ENCODE results near the gene PSMB7.
A peak's percentile ranks its signal among the peaks of the same experiment; 100 is the strongest.

PSMB7 gene

GRCh38 chr9:124390794-124391658 is 24.2 kb downstream of the PSMB7 start:
- no peak for DNase-seq
- in situ Hi-C loops (cut with MboI; ENCODE audit: low pct_unique_long_range_greater_than_20kb, low sequenced_read_pairs), result no loop called here

GRCh38 chr9:124389146-124389939 is 25.9 kb downstream of the PSMB7 start:
- in situ Hi-C loops (cut with MboI; ENCODE audit: low pct_unique_long_range_greater_than_20kb, low sequenced_read_pairs), result no loop called here
- DNase-seq, result no peak

GRCh38 chr9:124388275-124389048 is 26.8 kb downstream of the PSMB7 start:
- in situ Hi-C loops (cut with MboI; ENCODE audit: low pct_unique_long_range_greater_than_20kb, low sequenced_read_pairs), result no loop called here

GRCh38 chr9:124386201-124386600 is 29.0 kb downstream of the PSMB7 start:
- no peak for DNase-seq
- in situ Hi-C loops (cut with MboI; ENCODE audit: low pct_unique_long_range_greater_than_20kb, low sequenced_read_pairs), result no loop called here

More at GRCh38 chr9:124388275-124389048, 26.8 kb downstream of the PSMB7 start:
- no peak for DNase-seq

- in situ Hi-C loops (cut with MboI; ENCODE audit: low pct_unique_long_range_greater_than_20kb, low sequenced_read_pairs), result no loop called here
- DNase-seq, result no peak
Measured at GRCh38 chr9:124385623-124386022, 29.6 kb downstream of the PSMB7 start.

GRCh38 chr9:124384846-124385245 is 30.4 kb downstream of the PSMB7 start:
- no peak for DNase-seq
- in situ Hi-C loops (cut with MboI; ENCODE audit: low pct_unique_long_range_greater_than_20kb, low sequenced_read_pairs), result no loop called here

GRCh38 chr9:124384210-124384609 is 31.0 kb downstream of the PSMB7 start:
- DNase-seq, result no peak
- in situ Hi-C loops (cut with MboI; ENCODE audit: low pct_unique_long_range_greater_than_20kb, low sequenced_read_pairs), result no loop called here

- no peak for DNase-seq
- in situ Hi-C loops (cut with MboI; ENCODE audit: low pct_unique_long_range_greater_than_20kb, low sequenced_read_pairs), result no loop called here
Measured at GRCh38 chr9:124381170-124381945, 33.9 kb downstream of the PSMB7 start.

GRCh38 chr9:124377551-124378406 is 37.5 kb downstream of the PSMB7 start:
- in situ Hi-C loops (cut with MboI; ENCODE audit: low pct_unique_long_range_greater_than_20kb, low sequenced_read_pairs), result no loop called here
- no peak for DNase-seq

- in situ Hi-C loops (cut with MboI; ENCODE audit: low pct_unique_long_range_greater_than_20kb, low sequenced_read_pairs), result no loop called here
- no peak for DNase-seq
Measured at GRCh38 chr9:124376329-124376728, 38.9 kb downstream of the PSMB7 start.

GRCh38 chr9:124375726-124376125 is 39.5 kb downstream of the PSMB7 start:
- in situ Hi-C loops (cut with MboI; ENCODE audit: low pct_unique_long_range_greater_than_20kb, low sequenced_read_pairs), result no loop called here
- no peak for DNase-seq

GRCh38 chr9:124373851-124374250 is 41.4 kb downstream of the PSMB7 start:
- in situ Hi-C loops (cut with MboI; ENCODE audit: low pct_unique_long_range_greater_than_20kb, low sequenced_read_pairs), result no loop called here
- no peak for DNase-seq

- in situ Hi-C loops (cut with MboI; ENCODE audit: low pct_unique_long_range_greater_than_20kb, low sequenced_read_pairs), result no loop called here
Measured at GRCh38 chr9:124373386-124373785, 41.9 kb downstream of the PSMB7 start.

GRCh38 chr9:124372038-124372437 is 43.2 kb downstream of the PSMB7 start:
- DNase-seq, result no peak
- in situ Hi-C loops (cut with MboI; ENCODE audit: low pct_unique_long_range_greater_than_20kb, low sequenced_read_pairs), result no loop called here

More at GRCh38 chr9:124373386-124373785, 41.9 kb downstream of the PSMB7 start:
- DNase-seq, result no peak

GRCh38 chr9:124370896-124371582 is 44.2 kb downstream of the PSMB7 start:
- DNase-seq, result peak; percentile 25
- in situ Hi-C loops (cut with MboI; ENCODE audit: low pct_unique_long_range_greater_than_20kb, low sequenced_read_pairs), result no loop called here

- in situ Hi-C loops (cut with MboI; ENCODE audit: low pct_unique_long_range_greater_than_20kb, low sequenced_read_pairs), result no loop called here
- no peak for DNase-seq
Measured at GRCh38 chr9:124369231-124369797, 45.9 kb downstream of the PSMB7 start.

- no peak for DNase-seq
- in situ Hi-C loops (cut with MboI; ENCODE audit: low pct_unique_long_range_greater_than_20kb, low sequenced_read_pairs), result no loop called here
Measured at GRCh38 chr9:124368692-124369091, 46.5 kb downstream of the PSMB7 start.

All from KBM-7 (cell line).